GM19468 (cell line): ENCODE data around the gene TRIM46.
"Not testable (repeated sequence)": the region's sequence is repeated elsewhere in the genome, so short reads cannot be mapped to it uniquely, and the experiment has no call there.

Experiments
- ATAC-seq: cut with Tn5 transposase; IDR thresholded peaks from one replicate; pipeline ENCODE4 v1.9.1; 2021; ENCODE audit warnings: mild to moderate bottlenecking, moderate library complexity, moderate number of reproducible peaks; ENCODE audit not compliant: unreplicated experiment; ENCODE audit errors: extremely low read depth

TRIM46 gene

GRCh38 chr1:155200920-155201319 lies 27.3 kb downstream of the TRIM46 start:
- ATAC-seq = no peak

- no peak for ATAC-seq
Observed at GRCh38 chr1:155202198-155202597, 28.5 kb downstream of the TRIM46 start.

GRCh38 chr1:155202731-155203515 lies 29.3 kb downstream of the TRIM46 start:
- ATAC-seq = no peak

- no peak for ATAC-seq
Observed at GRCh38 chr1:155205035-155205434, 31.4 kb downstream of the TRIM46 start.

GRCh38 chr1:155205969-155206593 lies 32.4 kb downstream of the TRIM46 start:
- ATAC-seq = no peak

GRCh38 chr1:155206891-155207805 lies 33.5 kb downstream of the TRIM46 start:
- ATAC-seq = no peak

- ATAC-seq = no peak
Observed at GRCh38 chr1:155207806-155208540, 34.3 kb downstream of the TRIM46 start, which contains the start of gene THBS3. Gene THBS3, minus strand, starts transcription at chr1:155207897. Its CDS starts 21 bp downstream, at chr1:155207876.

- no peak for ATAC-seq
Observed at GRCh38 chr1:155208541-155209311, 35.1 kb downstream of the TRIM46 start, which contains the start of gene MTX1. Gene MTX1, plus strand, starts transcription at chr1:155208695. Its CDS starts 110 bp downstream, at chr1:155208805.

GRCh38 chr1:155209312-155209721 lies 35.7 kb downstream of the TRIM46 start:
- no peak for ATAC-seq

- no peak for ATAC-seq
Observed at GRCh38 chr1:155210314-155211104, 36.9 kb downstream of the TRIM46 start.

- not testable (repeated sequence) for ATAC-seq
Observed at GRCh38 chr1:155211381-155212050, 37.9 kb downstream of the TRIM46 start.

GRCh38 chr1:155212051-155212440 lies 38.4 kb downstream of the TRIM46 start:
- not testable (repeated sequence) for ATAC-seq

- ATAC-seq = not testable (repeated sequence)
Observed at GRCh38 chr1:155214702-155215101, 41.1 kb downstream of the TRIM46 start.

- no peak for ATAC-seq
Observed at GRCh38 chr1:155218854-155219591, 45.4 kb downstream of the TRIM46 start.

GRCh38 chr1:155219592-155220031 lies 46.0 kb downstream of the TRIM46 start:
- ATAC-seq = no peak

GRCh38 chr1:155220211-155220965 lies 46.7 kb downstream of the TRIM46 start:
- not testable (repeated sequence) for ATAC-seq
